Pons (tissue), 1 donor: Measurements from ENCODE around the gene NHLH1.
A peak's percentile ranks its signal among the peaks of the same experiment; 100 is the strongest.

Experiments used
- DNase-seq: peaks from one replicate; pipeline ENCODE4 v3.0.0-alpha.2; 2016; ENCODE audit warnings: low spot score

Gene NHLH1

GRCh38 chr1:160359559-160360226 lies 7.2 kb upstream of the NHLH1 start:
- no peak for DNase-seq

GRCh38 chr1:160360227-160360695 lies 6.6 kb upstream of the NHLH1 start:
- DNase-seq: no peak

- no peak for DNase-seq
These were observed 5.7 kb upstream of the NHLH1 start for GRCh38 chr1:160361199-160361598.

- no peak for DNase-seq
These were observed 5.1 kb upstream of the NHLH1 start for GRCh38 chr1:160361814-160362167.

- DNase-seq: no peak
These were observed 4.5 kb upstream of the NHLH1 start for GRCh38 chr1:160362168-160362957.

GRCh38 chr1:160363010-160363409 lies 3.9 kb upstream of the NHLH1 start:
- no peak for DNase-seq

GRCh38 chr1:160363951-160364735 lies 2.7 kb upstream of the NHLH1 start:
- no peak for DNase-seq

GRCh38 chr1:160365325-160365724 lies 1.5 kb upstream of the NHLH1 start:
- no peak for DNase-seq

- DNase-seq: no peak
These were observed 637 bp downstream of the NHLH1 start for GRCh38 chr1:160367516-160367900.

GRCh38 chr1:160367934-160368923 lies 1.4 kb downstream of the NHLH1 start:
- no peak for DNase-seq

GRCh38 chr1:160369087-160369486 lies 2.2 kb downstream of the NHLH1 start:
- DNase-seq: no peak

GRCh38 chr1:160370561-160371345 lies 3.9 kb downstream of the NHLH1 start:
- no peak for DNase-seq

- DNase-seq: no peak
These were observed 4.4 kb downstream of the NHLH1 start for GRCh38 chr1:160371346-160371631.

GRCh38 chr1:160371756-160372155 lies 4.9 kb downstream of the NHLH1 start:
- peak; percentile 18 for DNase-seq

GRCh38 chr1:160373696-160374095 lies 6.8 kb downstream of the NHLH1 start:
- DNase-seq: no peak

GRCh38 chr1:160374306-160375110 lies 7.6 kb downstream of the NHLH1 start:
- DNase-seq: peak; percentile 26

- no peak for DNase-seq
These were observed 9.1 kb downstream of the NHLH1 start for GRCh38 chr1:160375788-160376524.

GRCh38 chr1:160376525-160377131 lies 9.8 kb downstream of the NHLH1 start:
- peak; percentile 94 for DNase-seq
